NCI-H2227 (cell line): ENCODE data around the gene ENKUR.
"Not testable (repeated sequence)": the region's sequence is repeated elsewhere in the genome, so short reads cannot be mapped to it uniquely, and the experiment has no call there.

Experiments
- DNase-seq: peaks from one replicate; lab custom pipeline; 2025; ENCODE audit not compliant: unreplicated experiment; lab: John Stamatoyannopoulos, UW

The ENKUR gene

GRCh38 chr10:25024528-25024927, 8.6 kb upstream of the ENKUR start:
- no peak for DNase-seq

- DNase-seq = no peak
These were observed 7.3 kb upstream of the ENKUR start for GRCh38 chr10:25023278-25023677.

GRCh38 chr10:25018703-25019102, 2.7 kb upstream of the ENKUR start:
- no peak for DNase-seq

GRCh38 chr10:25017661-25018060, 1.7 kb upstream of the ENKUR start:
- DNase-seq = no peak

GRCh38 chr10:25017154-25017590, 1.2 kb upstream of the ENKUR start:
- peak; percentile 58 for DNase-seq

GRCh38 chr10:25016376-25017153, 607 bp upstream of the ENKUR start, which contains the start of gene THNSL1:
TSS of gene THNSL1 (plus strand) at chr10:25016612. CDS start at chr10:25023224, 6,612 bp downstream.
- DNase-seq = peak; percentile 97

GRCh38 chr10:25014579-25014978, 1.4 kb downstream of the ENKUR start:
- DNase-seq = no peak

GRCh38 chr10:25011591-25011990, 4.4 kb downstream of the ENKUR start:
- DNase-seq = not testable (repeated sequence)

- DNase-seq = no peak
These were observed 17.9 kb downstream of the ENKUR start for GRCh38 chr10:24998044-24998443.

- no peak for DNase-seq
These were observed 20.9 kb downstream of the ENKUR start for GRCh38 chr10:24995072-24995471.

- no peak for DNase-seq
These were observed 22.6 kb downstream of the ENKUR start for GRCh38 chr10:24993237-24993958.

- no peak for DNase-seq
These were observed 23.3 kb downstream of the ENKUR start for GRCh38 chr10:24992512-24993133.

- DNase-seq = no peak
These were observed 24.7 kb downstream of the ENKUR start for GRCh38 chr10:24991298-24991697.

GRCh38 chr10:24989867-24990266, 26.1 kb downstream of the ENKUR start:
- no peak for DNase-seq

- no peak for DNase-seq
These were observed 26.9 kb downstream of the ENKUR start for GRCh38 chr10:24988831-24989640.

- no peak for DNase-seq
These were observed 31.1 kb downstream of the ENKUR start for GRCh38 chr10:24984906-24985305.

- DNase-seq = no peak
These were observed 32.0 kb downstream of the ENKUR start for GRCh38 chr10:24983946-24984345.

- no peak for DNase-seq
These were observed 32.8 kb downstream of the ENKUR start for GRCh38 chr10:24983130-24983529.

GRCh38 chr10:24982319-24983112, 33.4 kb downstream of the ENKUR start:
- DNase-seq = no peak

- no peak for DNase-seq
These were observed 34.7 kb downstream of the ENKUR start for GRCh38 chr10:24981161-24981710.
